ENCODE measurements around the gene PRSS38. TPM values are rescaled to one million over a fixed set of nuclear protein-coding genes. Genes with fewer than 3 reads are reported as not detected.
A peak's percentile ranks its signal among the peaks of the same experiment; 100 is the strongest.

PRSS38 gene
- total and polyA plus RNA-seq, 12 donors: not detected

- Histone ChIP-seq H3K27me3 (peaks cover 0 to 3% (median 0%) of the 10 kb centered on the region in 7 donors), H3K4me1 (peaks cover 1 to 5% (median 4%) of the 10 kb centered on the region in 9 donors), H3K27ac (no peak overlapping the region), H3K9me3 (peaks cover 0 to 4% (median 0%) of the 10 kb centered on the region in 11 donors), H3K4me3 (no peak overlapping the region), H3K36me3 (no peaks in the 10 kb centered on the region)
- DNase-seq: no peak
- intact Hi-C loops (cut with DNase I): loop anchor here in 2 of 10 donors (10.0 kb wide), 2 partner anchors 64 to 96 kb away; partner anchors contain the start of gene WNT9A (in 1 of the 2)
- TF ChIP-seq CTCF (IDR thresholded peaks at IDR 0.05): no peak
- no peak for ATAC-seq
- 64 to 71% methylated on average over 4 of the region's 4 CpGs for WGBS, 2 donors
Measured at GRCh38 chr1:227880342-227880924, 65.0 kb downstream of the PRSS38 start.

- H3K4me3 ChIP-seq: no peak overlapping the region
- no peak overlapping the region for H3K27ac ChIP-seq
- H3K36me3 ChIP-seq: no peaks in the 10 kb centered on the region
- peaks cover 0 to 15% (median 0%) of the 10 kb centered on the region in 7 donors for H3K27me3 ChIP-seq
- ATAC-seq: no peak
- H3K9me3 ChIP-seq: no peaks in the 10 kb centered on the region
- TF ChIP-seq CTCF (IDR thresholded peaks at IDR 0.05): no peak
- DNase-seq: peak in 1 of 2 donors; percentile 2
- peaks cover 15 to 30% (median 24%) of the 10 kb centered on the region in 9 donors for H3K4me1 ChIP-seq
- 85 to 87% methylated on average over 9 of the region's 9 CpGs for WGBS, 2 donors
- intact Hi-C loops (cut with DNase I): loop anchor here in 2 of 10 donors (10.0 kb wide), 2 partner anchors 62 to 98 kb away; partner anchors contain the start of gene WNT9A (in 1 of the 2)
Measured at GRCh38 chr1:227883073-227883520, 67.6 kb downstream of the PRSS38 start.

- H3K27ac ChIP-seq: no peak overlapping the region
- H3K36me3 ChIP-seq: no peaks in the 10 kb centered on the region
- no peak overlapping the region for H3K4me3 ChIP-seq
- peak in 1 of 2 donors; percentile 2 for DNase-seq
- intact Hi-C loops (cut with DNase I): loop anchor here in 2 of 10 donors (10.0 kb wide), 2 partner anchors 61 to 99 kb away; partner anchors contain the start of gene WNT9A (in 1 of the 2)
- TF ChIP-seq CTCF (IDR thresholded peaks at IDR 0.05): no peak
- WGBS, 2 donors: 93 to 98% methylated on average over 15 of the region's 15 CpGs
- no peak for ATAC-seq
- H3K9me3 ChIP-seq: no peaks in the 10 kb centered on the region
- peaks cover 15 to 31% (median 24%) of the 10 kb centered on the region in 9 donors for H3K4me1 ChIP-seq
- H3K27me3 ChIP-seq: peaks cover 0 to 15% (median 0%) of the 10 kb centered on the region in 7 donors
Measured at GRCh38 chr1:227883641-227884301, 68.3 kb downstream of the PRSS38 start.

GRCh38 chr1:227884370-227885134, 69.1 kb downstream of the PRSS38 start:
- Histone ChIP-seq H3K27ac (no peak overlapping the region), H3K27me3 (peaks cover 0 to 13% (median 0%) of the 10 kb centered on the region in 7 donors), H3K4me1 (peaks cover 15 to 31% (median 24%) of the 10 kb centered on the region in 9 donors), H3K4me3 (no peak overlapping the region), H3K9me3 (no peaks in the 10 kb centered on the region), H3K36me3 (no peaks in the 10 kb centered on the region)
- ATAC-seq (no peak), DNase-seq (peak in 1 of 2 donors; percentile 3)
- 91 to 94% methylated on average over 15 of the region's 15 CpGs for WGBS, 2 donors
- intact Hi-C loops (cut with DNase I): loop anchor here in 2 of 10 donors (5.0 to 10.0 kb wide), 4 partner anchors 60 to 100 kb away; partner anchors contain the start of gene WNT9A (in 2 of the 2)
- no peak for TF ChIP-seq CTCF (IDR thresholded peaks at IDR 0.05)

Measured in heart right ventricle (tissue), 16 donors.